Psoas muscle (tissue), 8 donors: ENCODE results near the gene RGL3. TPM values are rescaled to one million over a fixed set of nuclear protein-coding genes. Genes with fewer than 3 reads are reported as not detected.

ENCODE experiments used
- ATAC-seq, 4 donors: fragments of 200-7000 bp; cut with Tn5 transposase; one replicate each; pipeline ENCODE4 v1.9.1; 2020; ENCODE audit warnings: moderate library complexity in 3 of 4, mild to moderate bottlenecking in 2 of 4
- DNase-seq, 2 donors: peaks; one replicate each; pipeline ENCODE4 v3.0.0-alpha.2; 2020
- H3K27ac ChIP-seq: fragments of 200-600 bp; one replicate; pipeline ENCODE4 v1.8.0; 2022
- H3K27me3 ChIP-seq, 3 donors: fragments of 200-600 bp in 1 of 3; one replicate each; pipeline versions ENCODE4 v1.6.1 to v1.8.0; 2013 to 2022; ENCODE audit warnings: low read length in 2 of 3, mild to moderate bottlenecking in 2 of 3, moderate library complexity in 1 of 3; ENCODE audit not compliant: insufficient read depth in 3 of 3
- H3K36me3 ChIP-seq, 2 donors: fragments of 200-600 bp in 1 of 2; one replicate each; pipeline versions ENCODE4 v1.6.1 to v1.8.0; 2013 to 2022; ENCODE audit warnings: low read depth in 1 of 2, mild to moderate bottlenecking in 1 of 2, moderate library complexity in 1 of 2; ENCODE audit not compliant: insufficient read depth in 1 of 2
- H3K4me1 ChIP-seq: fragments of 200-600 bp; one replicate; pipeline ENCODE4 v1.8.0; 2022
- H3K4me3 ChIP-seq: fragments of 200-600 bp; one replicate; pipeline ENCODE4 v1.8.0; 2022; ENCODE audit warnings: mild to moderate bottlenecking
- H3K9me3 ChIP-seq: fragments of 200-600 bp; one replicate; pipeline ENCODE4 v1.8.0; 2022
- WGBS, 3 donors: extraction: QIAGEN DNeasy Blood & Tissue Kit; methylation state at CpG; one replicate each; pipeline versions ENCODE4 v1.1.6 to v1.1.7; 2013; 5-methylcytosine and 5-hydroxymethylcytosine counted together
- intact Hi-C, 2 donors: fragments of 100-400 bp; cut with DNase I; formaldehyde crosslinking; loops; one replicate each; pipeline versions ENCODE4 v1.11.0 to v1.14.2; 2022
- polyA plus RNA-seq, 3 donors: library from polyadenylated mRNA; stranded (reverse); fragments of 200-250 nt; gene quantifications; one replicate each; pipeline ENCODE4 v1.2.3, GENCODE V29; 2013
- total RNA-seq, 4 donors: library from RNA; stranded (reverse); fragmentation: NEBNext Ultra II Directional in 2 of 4; extraction: Animal tissue kit (Norgen Biotek cat#: 25700) in 2 of 4; gene quantifications; one replicate each; pipeline versions ENCODE4 v1.2.1 to v1.2.4, GENCODE V29; 2021 to 2023
- TF ChIP-seq, protein P1 (sequence below): fragments of 200-600 bp; IDR thresholded peaks from one replicate; pipeline ENCODE4 v1.8.0; 2022; ENCODE audit warnings: antibody characterized with exemption
- donor health status: healthy with polysubstance abuse.
- donor health status: DM: no; HTN: no; CAD: no; lungs with moderate emphysema.
- donor health status: Bipolar disorder and iron deficiency.
- donor health status: healthy.
- donor health status: DM: yes; HTN: yes; CAD: no.
- donor health status: DM: no; HTN: no; CAD: no.
- donor health status: DM: no; HTN: no; CAD: no.
- donor health status: DM: yes; HTN: yes; CAD: no.

The RGL3 gene
- total and polyA plus RNA-seq, 7 donors: 1.2 to 6.4 (median 2.2) TPM

DNA sequence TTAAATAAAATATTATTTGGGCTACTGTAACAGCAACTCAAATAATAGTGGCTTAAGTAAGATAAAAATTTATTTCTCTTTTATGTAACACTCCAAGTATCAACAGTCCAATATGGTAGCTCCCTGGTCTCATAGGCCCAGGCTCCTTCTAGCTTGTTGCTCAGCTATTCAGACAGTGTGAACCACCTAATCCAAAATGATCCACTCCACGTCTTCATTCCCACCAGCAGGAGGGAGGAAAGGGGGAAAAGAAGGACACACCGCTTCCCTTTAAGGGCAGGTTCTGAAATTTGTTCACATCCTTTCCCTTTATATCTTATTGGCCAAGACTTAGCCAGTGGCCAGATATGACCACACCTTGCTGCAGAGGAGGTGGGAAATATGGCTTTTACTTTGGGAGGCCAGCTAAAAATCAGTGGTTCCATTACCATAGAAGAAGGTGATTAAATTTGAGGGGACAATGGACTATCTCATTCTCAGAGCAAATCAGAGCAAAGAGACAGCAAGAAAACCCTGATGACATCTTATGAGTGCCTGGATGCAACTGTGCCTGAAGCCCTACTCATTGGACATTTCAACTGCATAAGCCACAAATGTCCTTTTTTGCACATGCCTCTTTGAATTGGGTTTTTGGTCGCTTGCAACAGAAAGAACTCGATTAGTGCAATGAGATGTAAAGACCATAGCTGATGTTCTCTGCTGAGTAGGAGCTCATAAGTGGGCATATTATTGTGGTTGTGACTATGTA lies 28.0 kb downstream of the RGL3 start:
- WGBS, 3 donors: 63 to 69% (median 65%) methylated on average over 4 of the region's 4 CpGs
- TF ChIP-seq, protein P1, sequence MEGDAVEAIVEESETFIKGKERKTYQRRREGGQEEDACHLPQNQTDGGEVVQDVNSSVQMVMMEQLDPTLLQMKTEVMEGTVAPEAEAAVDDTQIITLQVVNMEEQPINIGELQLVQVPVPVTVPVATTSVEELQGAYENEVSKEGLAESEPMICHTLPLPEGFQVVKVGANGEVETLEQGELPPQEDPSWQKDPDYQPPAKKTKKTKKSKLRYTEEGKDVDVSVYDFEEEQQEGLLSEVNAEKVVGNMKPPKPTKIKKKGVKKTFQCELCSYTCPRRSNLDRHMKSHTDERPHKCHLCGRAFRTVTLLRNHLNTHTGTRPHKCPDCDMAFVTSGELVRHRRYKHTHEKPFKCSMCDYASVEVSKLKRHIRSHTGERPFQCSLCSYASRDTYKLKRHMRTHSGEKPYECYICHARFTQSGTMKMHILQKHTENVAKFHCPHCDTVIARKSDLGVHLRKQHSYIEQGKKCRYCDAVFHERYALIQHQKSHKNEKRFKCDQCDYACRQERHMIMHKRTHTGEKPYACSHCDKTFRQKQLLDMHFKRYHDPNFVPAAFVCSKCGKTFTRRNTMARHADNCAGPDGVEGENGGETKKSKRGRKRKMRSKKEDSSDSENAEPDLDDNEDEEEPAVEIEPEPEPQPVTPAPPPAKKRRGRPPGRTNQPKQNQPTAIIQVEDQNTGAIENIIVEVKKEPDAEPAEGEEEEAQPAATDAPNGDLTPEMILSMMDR: no peak
- intact Hi-C loops: no loop called here
- DNase-seq: no peak
- H3K27ac ChIP-seq: no peak overlapping the region
- no peaks in the 10 kb centered on the region for H3K9me3 ChIP-seq
- H3K4me3 ChIP-seq: no peak overlapping the region
- no peaks in the 10 kb centered on the region for H3K4me1 ChIP-seq
- ATAC-seq: no peak
- H3K27me3 ChIP-seq: peaks cover 0 to 8% (median 8%) of the 10 kb centered on the region in 3 donors
- no peaks in the 10 kb centered on the region for H3K36me3 ChIP-seq

DNA sequence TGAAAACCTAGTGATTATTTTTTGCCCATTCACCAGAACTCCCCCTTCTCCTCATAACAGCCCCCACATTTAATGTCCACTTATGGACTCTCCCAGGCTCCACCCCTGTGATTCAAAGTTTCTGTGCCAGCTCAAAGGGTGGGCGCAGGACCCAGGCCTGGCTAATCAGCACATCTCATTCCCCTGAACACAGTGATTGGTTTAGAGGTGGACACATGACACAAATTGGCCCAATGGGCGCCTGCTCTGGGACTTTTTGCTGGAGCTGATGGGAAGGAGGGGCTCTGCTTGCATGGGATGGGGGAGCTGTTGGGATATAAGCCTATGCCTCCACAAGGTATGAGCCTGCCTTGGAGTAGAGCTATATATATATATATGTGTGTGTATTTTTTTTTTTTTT lies 28.8 kb downstream of the RGL3 start:
- no peak overlapping the region for H3K27ac ChIP-seq
- TF ChIP-seq, protein P1: no peak
- no peaks in the 10 kb centered on the region for H3K4me1 ChIP-seq
- DNase-seq (no peak), ATAC-seq (no peak)
- 87 to 96% (median 92%) methylated on average over 2 of the region's 2 CpGs for WGBS, 3 donors
- H3K9me3 ChIP-seq: no peaks in the 10 kb centered on the region
- no peaks in the 10 kb centered on the region for H3K36me3 ChIP-seq
- H3K4me3 ChIP-seq: no peak overlapping the region
- peaks cover 0 to 8% (median 3%) of the 10 kb centered on the region in 3 donors for H3K27me3 ChIP-seq
- intact Hi-C loops: no loop called here

DNA sequence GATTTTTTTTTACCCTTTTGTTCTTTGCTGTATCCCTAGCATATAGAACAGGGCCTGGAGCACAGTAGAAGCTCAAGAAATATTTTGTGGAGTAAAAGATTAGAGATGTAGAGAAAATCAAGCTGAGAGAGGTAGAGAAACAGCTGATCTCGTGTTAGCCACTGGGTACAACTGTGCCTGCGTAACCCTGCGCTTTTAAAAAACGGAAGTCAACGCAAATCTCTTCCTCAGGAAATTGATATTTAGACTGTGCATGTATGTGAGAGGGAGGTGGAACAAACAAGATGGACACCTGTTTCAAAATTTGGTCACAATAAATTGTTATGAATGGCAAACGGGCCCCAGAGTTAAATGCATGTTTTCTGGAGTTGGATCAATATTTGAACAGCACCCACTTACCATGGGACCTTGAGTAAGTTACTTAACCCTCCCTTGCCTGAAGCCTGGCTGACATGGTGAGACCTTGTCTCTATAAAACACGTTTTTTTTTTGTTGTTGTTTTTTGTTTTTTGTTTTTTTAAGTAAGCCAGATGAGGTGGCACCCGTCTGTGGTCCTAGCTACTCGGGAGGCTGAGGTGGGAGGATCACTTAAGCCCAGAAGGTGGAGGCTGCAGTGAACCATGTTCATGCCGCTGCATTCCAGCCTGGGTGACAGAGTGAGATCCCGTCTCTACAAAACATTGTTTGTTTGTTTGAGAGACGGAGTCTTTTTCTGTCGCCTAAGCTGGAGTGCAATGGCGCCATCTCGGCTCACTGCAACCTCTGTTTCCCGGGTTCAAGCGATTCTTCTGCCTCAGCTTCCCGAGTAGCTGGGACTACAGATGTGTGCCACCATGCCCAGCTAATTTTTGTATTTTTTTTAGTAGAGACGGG lies 31.7 kb downstream of the RGL3 start:
- no peak overlapping the region for H3K27ac ChIP-seq
- no peaks in the 10 kb centered on the region for H3K9me3 ChIP-seq
- H3K4me1 ChIP-seq: peaks cover 8% of the 10 kb centered on the region
- TF ChIP-seq, protein P1: no peak
- intact Hi-C loops: no loop called here
- peaks cover 0 to 15% (median 10%) of the 10 kb centered on the region in 3 donors for H3K27me3 ChIP-seq
- ATAC-seq (no peak), DNase-seq (no peak)
- H3K36me3 ChIP-seq: no peaks in the 10 kb centered on the region
- H3K4me3 ChIP-seq: no peak overlapping the region
- 70 to 73% (median 71%) methylated on average over 19 of the region's 19 CpGs for WGBS, 3 donors

DNA sequence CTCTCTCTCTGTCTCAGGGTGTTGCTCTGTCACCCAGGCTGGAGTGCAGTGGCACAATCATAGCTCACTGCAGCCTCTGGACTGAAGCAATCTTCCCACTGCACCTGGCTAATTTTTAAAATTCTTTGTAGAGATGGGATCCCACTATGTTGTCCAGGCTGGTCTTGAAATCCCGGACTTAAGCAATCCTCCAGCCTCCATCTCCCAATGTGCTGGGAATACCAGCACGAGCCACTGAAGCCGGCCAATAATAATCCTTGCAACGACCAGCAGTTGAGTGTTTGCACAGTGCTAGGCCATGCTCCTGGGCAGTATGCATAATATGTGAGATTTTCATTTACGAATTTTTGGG lies 34.4 kb downstream of the RGL3 start:
- H3K4me3 ChIP-seq: no peak overlapping the region
- H3K4me1 ChIP-seq: peaks cover 22% of the 10 kb centered on the region
- intact Hi-C loops: loop anchor here (5.0 kb wide), 3 partner anchors 38 to 203 kb away; partner anchors contain the start of gene ELAVL3 (in 1 of the 2)
- H3K27me3 ChIP-seq: peaks cover 0 to 24% (median 8%) of the 10 kb centered on the region in 3 donors
- H3K9me3 ChIP-seq: no peaks in the 10 kb centered on the region
- DNase-seq (no peak), ATAC-seq (no peak)
- H3K27ac ChIP-seq: no peak overlapping the region
- H3K36me3 ChIP-seq: no peaks in the 10 kb centered on the region
- WGBS, 3 donors: 83 to 85% (median 83%) methylated on average over 5 of the region's 5 CpGs
- TF ChIP-seq, protein P1: no peak
